ENCODE results near the gene ELOB.
"Not testable (repeated sequence)": the region's sequence is repeated elsewhere in the genome, so short reads cannot be mapped to it uniquely, and the experiment has no call there.

The ELOB gene

GRCh38 chr16:2721634-2722173, 55.4 kb downstream of the ELOB start:
- DNase-seq, result not testable (repeated sequence)

Measured in hypothalamus (tissue), 51 donors.